GM10248 (cell line): Measurements from ENCODE around the gene PID1.

Source experiments
- CTCF ChIA-PET: fragments of 300-600 bp; sonication (Branson Sonifier 250); formaldehyde crosslinking; extraction: SDS; loops from one replicate; lab custom pipeline; 2021; ENCODE audit warnings: antibody characterized with exemption; lab: Yijun Ruan, JAX
- POLR2A ChIA-PET: fragments of 350-650 bp; sonication (Branson Sonifier 250); formaldehyde crosslinking; extraction: SDS; loops from one replicate; lab custom pipeline; 2020; ENCODE audit warnings: antibody characterized with exemption; lab: Yijun Ruan, JAX
- DNase-seq: peaks from one replicate; pipeline ENCODE4 v3.0.0; 2012; ENCODE audit errors: extremely low spot score
- CTCF ChIP-seq: IDR thresholded peaks from 2 replicates; pipeline ENCODE4 v1.5.1; 2012; ENCODE audit warnings: mild to moderate bottlenecking, low read depth; ENCODE audit errors: extremely low read depth, missing control alignments, control extremely low read depth

PID1 gene

GRCh38 chr2:229041691-229042090, 229.4 kb downstream of the PID1 start:
- CTCF ChIA-PET, result no interaction called here
- TF ChIP-seq CTCF, result no peak
- POLR2A ChIA-PET, result no interaction called here
- no peak for DNase-seq

GRCh38 chr2:229037621-229038020, 233.5 kb downstream of the PID1 start:
- no peak for TF ChIP-seq CTCF
- DNase-seq, result no peak
- CTCF ChIA-PET, result no interaction called here
- POLR2A ChIA-PET, result no interaction called here

- no peak for DNase-seq
- POLR2A ChIA-PET, result no interaction called here
- TF ChIP-seq CTCF, result no peak
- CTCF ChIA-PET, result no interaction called here
Measured at GRCh38 chr2:229033816-229034215, 237.3 kb downstream of the PID1 start.

GRCh38 chr2:229032608-229033234, 238.4 kb downstream of the PID1 start:
- TF ChIP-seq CTCF, result no peak
- DNase-seq, result no peak
- ChIA-PET CTCF (no interaction called here), POLR2A (no interaction called here)

- TF ChIP-seq CTCF, result no peak
- CTCF ChIA-PET, result no interaction called here
- POLR2A ChIA-PET, result no interaction called here
- DNase-seq, result no peak
Measured at GRCh38 chr2:229027353-229028105, 243.6 kb downstream of the PID1 start.

- ChIA-PET POLR2A (no interaction called here), CTCF (no interaction called here)
- TF ChIP-seq CTCF, result no peak
- no peak for DNase-seq
Measured at GRCh38 chr2:229025653-229026052, 245.4 kb downstream of the PID1 start.
